Measurements from ENCODE around the gene SUPT3H.

The SUPT3H gene

DNA sequence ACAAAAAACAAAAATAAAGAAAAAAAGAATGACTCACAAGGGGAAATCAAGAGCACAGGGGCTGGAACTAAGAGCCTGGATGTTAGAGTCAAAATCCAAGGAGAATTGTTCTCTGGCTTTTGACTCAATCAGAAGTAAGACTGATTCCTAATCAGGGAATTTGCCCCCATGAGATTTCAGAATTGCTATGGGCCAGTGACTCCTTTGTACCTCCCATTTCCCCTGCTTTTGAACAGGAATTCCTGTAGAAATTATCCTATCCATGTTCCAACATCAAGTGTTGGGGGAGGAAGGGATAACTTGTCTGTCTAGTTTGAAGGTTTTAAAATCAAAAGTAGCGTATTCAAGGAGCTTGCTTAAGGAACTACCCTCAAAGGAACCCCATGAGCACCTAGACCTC, 593.5 kb downstream of the SUPT3H start:
- Histone ChIP-seq H3K36me3 (ENCODE audit: control insufficient read depth in 2 of 2, insufficient read depth in 2 of 2, low read length in 2 of 2) (no peaks in the 10 kb centered on the region), H3K9me3 (ENCODE audit: control insufficient read depth in 2 of 2, low read length in 2 of 2) (no peaks in the 10 kb centered on the region), H3K4me1 (ENCODE audit: control insufficient read depth, insufficient read depth, low read length) (no peaks in the 10 kb centered on the region), H3K27me3 (ENCODE audit: control insufficient read depth in 1 of 2, insufficient read depth in 2 of 2, low read length in 2 of 2) (no peaks in the 10 kb centered on the region), H3K4me3 (ENCODE audit: low read length in 2 of 2) (no peak overlapping the region), H3K9ac (ENCODE audit: low read length in 2 of 2) (no peak overlapping the region), H3K27ac (ENCODE audit: low read length) (no peak overlapping the region)

DNA sequence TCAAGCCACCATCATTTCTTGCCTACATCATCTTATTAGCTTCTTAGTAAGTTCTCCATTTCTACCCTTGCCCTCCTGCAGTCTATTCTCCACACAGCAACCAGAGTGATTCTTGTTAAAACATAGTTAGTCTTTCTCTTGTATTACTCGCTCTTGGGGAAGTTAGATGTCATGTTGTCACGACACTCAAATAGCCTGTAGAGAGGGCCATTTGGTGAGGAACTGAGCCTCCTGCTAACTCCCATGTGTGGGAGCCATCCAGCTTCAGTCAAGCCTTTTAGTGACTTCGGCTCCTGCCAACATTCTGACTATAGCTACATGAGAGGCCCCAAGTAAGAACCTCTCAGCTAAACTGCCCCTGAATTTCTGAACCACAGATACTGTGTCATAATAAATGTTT, 594.8 kb downstream of the SUPT3H start:
- Histone ChIP-seq H3K9me3 (ENCODE audit: control insufficient read depth in 2 of 2, low read length in 2 of 2) (no peaks in the 10 kb centered on the region), H3K27ac (ENCODE audit: low read length) (no peak overlapping the region), H3K4me3 (ENCODE audit: low read length in 2 of 2) (no peak overlapping the region), H3K9ac (ENCODE audit: low read length in 2 of 2) (no peak overlapping the region), H3K36me3 (ENCODE audit: control insufficient read depth in 2 of 2, insufficient read depth in 2 of 2, low read length in 2 of 2) (no peaks in the 10 kb centered on the region), H3K4me1 (ENCODE audit: control insufficient read depth, insufficient read depth, low read length) (no peaks in the 10 kb centered on the region), H3K27me3 (ENCODE audit: control insufficient read depth in 1 of 2, insufficient read depth in 2 of 2, low read length in 2 of 2) (no peaks in the 10 kb centered on the region)

- no peaks in the 10 kb centered on the region for H3K4me1 ChIP-seq (ENCODE audit: control insufficient read depth, insufficient read depth, low read length)
- H3K27ac ChIP-seq (ENCODE audit: low read length), result no peak overlapping the region
- no peaks in the 10 kb centered on the region for H3K9me3 ChIP-seq (ENCODE audit: control insufficient read depth in 2 of 2, low read length in 2 of 2)
- H3K27me3 ChIP-seq (ENCODE audit: control insufficient read depth in 1 of 2, insufficient read depth in 2 of 2, low read length in 2 of 2), result no peaks in the 10 kb centered on the region
- no peaks in the 10 kb centered on the region for H3K36me3 ChIP-seq (ENCODE audit: control insufficient read depth in 2 of 2, insufficient read depth in 2 of 2, low read length in 2 of 2)
- H3K4me3 ChIP-seq (ENCODE audit: low read length in 2 of 2), result no peak overlapping the region
- H3K9ac ChIP-seq (ENCODE audit: low read length in 2 of 2), result no peak overlapping the region
These were observed 595.7 kb downstream of the SUPT3H start for GRCh38 chr6:44781912-44782597.

DNA sequence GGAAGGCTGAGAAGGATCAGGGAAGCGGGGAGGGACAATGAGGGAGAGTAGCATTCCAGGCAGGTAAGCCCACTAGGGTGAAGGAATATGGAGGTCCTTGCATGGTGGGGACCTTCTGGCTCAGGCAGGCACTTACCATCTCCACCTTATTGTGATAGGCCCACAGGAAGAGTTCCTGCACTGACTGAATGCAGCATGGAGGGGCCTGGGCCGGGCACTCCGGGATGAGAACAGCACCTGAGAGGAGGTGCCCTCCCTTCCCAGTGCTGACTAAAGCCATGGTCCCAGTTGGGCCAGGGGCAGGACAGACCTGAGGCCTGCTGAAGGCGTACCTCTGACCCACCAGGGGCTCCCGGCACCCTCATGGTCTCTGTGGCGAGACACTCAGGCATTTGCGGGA, 597.6 kb downstream of the SUPT3H start:
- H3K4me1 ChIP-seq (ENCODE audit: control insufficient read depth, insufficient read depth, low read length), result no peaks in the 10 kb centered on the region
- H3K4me3 ChIP-seq (ENCODE audit: low read length in 2 of 2), result no peak overlapping the region
- H3K27ac ChIP-seq (ENCODE audit: low read length), result no peak overlapping the region

GRCh38 chr6:44779130-44779826, 598.5 kb downstream of the SUPT3H start:
- Histone ChIP-seq H3K4me3 (ENCODE audit: low read length in 2 of 2) (no peak overlapping the region), H3K27ac (ENCODE audit: low read length) (no peak overlapping the region), H3K9me3 (ENCODE audit: control insufficient read depth in 2 of 2, low read length in 2 of 2) (peaks cover 0 to 4% of the 10 kb centered on the region in 2 donors), H3K4me1 (ENCODE audit: control insufficient read depth, insufficient read depth, low read length) (no peaks in the 10 kb centered on the region), H3K36me3 (ENCODE audit: control insufficient read depth in 2 of 2, insufficient read depth in 2 of 2, low read length in 2 of 2) (no peaks in the 10 kb centered on the region), H3K9ac (ENCODE audit: low read length in 2 of 2) (no peak overlapping the region), H3K27me3 (ENCODE audit: control insufficient read depth in 1 of 2, insufficient read depth in 2 of 2, low read length in 2 of 2) (no peaks in the 10 kb centered on the region)

More for the DNA sequence above, 597.6 kb downstream of the SUPT3H start:
- Histone ChIP-seq H3K36me3 (ENCODE audit: control insufficient read depth in 2 of 2, insufficient read depth in 2 of 2, low read length in 2 of 2) (no peaks in the 10 kb centered on the region), H3K9ac (ENCODE audit: low read length in 2 of 2) (no peak overlapping the region), H3K9me3 (ENCODE audit: control insufficient read depth in 2 of 2, low read length in 2 of 2) (peaks cover 0 to 4% of the 10 kb centered on the region in 2 donors), H3K27me3 (ENCODE audit: control insufficient read depth in 1 of 2, insufficient read depth in 2 of 2, low read length in 2 of 2) (no peaks in the 10 kb centered on the region)
